GM12801 (cell line): ENCODE results near the gene CHST11.

Experiments
- TF ChIP-seq, protein P1 (sequence below): IDR thresholded peaks from one replicate; pipeline ENCODE4 v1.5.1; 2011; ENCODE audit warnings: control low read depth; ENCODE audit not compliant: insufficient read length; ENCODE audit errors: extremely low read depth

Gene CHST11

DNA sequence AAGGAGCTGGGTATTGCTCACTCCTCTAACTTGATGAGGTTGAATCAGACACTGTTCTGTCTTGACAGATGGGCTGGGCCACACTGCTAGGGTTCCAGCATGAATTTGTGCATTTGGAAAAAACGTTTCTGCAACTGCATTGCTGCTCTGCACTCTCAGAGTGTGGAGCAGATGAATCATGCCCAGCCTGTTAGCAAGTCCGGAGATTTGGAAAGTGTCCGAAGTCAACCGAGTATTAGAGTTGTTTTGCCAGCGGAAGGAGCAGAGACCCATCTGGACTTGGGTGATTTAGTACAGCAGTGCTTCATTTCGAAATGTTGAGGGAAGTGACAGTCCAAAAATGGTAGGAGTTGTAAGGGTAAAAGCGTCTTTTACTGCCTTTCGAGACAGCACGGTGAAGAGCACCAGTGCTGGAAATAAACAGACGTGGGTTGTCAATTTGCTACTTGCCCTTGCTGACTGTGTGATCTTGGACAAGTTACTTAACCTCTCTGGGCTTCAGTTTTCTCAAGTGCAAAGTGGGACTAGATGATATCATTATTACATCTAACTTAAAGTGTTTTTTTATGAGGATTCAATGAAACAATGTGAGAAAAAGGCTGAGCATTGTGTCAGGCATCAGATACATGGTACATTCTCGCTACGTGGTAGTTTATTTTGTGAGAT lies 139.5 kb downstream of the CHST11 start:
- TF ChIP-seq, protein P1, sequence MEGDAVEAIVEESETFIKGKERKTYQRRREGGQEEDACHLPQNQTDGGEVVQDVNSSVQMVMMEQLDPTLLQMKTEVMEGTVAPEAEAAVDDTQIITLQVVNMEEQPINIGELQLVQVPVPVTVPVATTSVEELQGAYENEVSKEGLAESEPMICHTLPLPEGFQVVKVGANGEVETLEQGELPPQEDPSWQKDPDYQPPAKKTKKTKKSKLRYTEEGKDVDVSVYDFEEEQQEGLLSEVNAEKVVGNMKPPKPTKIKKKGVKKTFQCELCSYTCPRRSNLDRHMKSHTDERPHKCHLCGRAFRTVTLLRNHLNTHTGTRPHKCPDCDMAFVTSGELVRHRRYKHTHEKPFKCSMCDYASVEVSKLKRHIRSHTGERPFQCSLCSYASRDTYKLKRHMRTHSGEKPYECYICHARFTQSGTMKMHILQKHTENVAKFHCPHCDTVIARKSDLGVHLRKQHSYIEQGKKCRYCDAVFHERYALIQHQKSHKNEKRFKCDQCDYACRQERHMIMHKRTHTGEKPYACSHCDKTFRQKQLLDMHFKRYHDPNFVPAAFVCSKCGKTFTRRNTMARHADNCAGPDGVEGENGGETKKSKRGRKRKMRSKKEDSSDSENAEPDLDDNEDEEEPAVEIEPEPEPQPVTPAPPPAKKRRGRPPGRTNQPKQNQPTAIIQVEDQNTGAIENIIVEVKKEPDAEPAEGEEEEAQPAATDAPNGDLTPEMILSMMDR: no peak

DNA sequence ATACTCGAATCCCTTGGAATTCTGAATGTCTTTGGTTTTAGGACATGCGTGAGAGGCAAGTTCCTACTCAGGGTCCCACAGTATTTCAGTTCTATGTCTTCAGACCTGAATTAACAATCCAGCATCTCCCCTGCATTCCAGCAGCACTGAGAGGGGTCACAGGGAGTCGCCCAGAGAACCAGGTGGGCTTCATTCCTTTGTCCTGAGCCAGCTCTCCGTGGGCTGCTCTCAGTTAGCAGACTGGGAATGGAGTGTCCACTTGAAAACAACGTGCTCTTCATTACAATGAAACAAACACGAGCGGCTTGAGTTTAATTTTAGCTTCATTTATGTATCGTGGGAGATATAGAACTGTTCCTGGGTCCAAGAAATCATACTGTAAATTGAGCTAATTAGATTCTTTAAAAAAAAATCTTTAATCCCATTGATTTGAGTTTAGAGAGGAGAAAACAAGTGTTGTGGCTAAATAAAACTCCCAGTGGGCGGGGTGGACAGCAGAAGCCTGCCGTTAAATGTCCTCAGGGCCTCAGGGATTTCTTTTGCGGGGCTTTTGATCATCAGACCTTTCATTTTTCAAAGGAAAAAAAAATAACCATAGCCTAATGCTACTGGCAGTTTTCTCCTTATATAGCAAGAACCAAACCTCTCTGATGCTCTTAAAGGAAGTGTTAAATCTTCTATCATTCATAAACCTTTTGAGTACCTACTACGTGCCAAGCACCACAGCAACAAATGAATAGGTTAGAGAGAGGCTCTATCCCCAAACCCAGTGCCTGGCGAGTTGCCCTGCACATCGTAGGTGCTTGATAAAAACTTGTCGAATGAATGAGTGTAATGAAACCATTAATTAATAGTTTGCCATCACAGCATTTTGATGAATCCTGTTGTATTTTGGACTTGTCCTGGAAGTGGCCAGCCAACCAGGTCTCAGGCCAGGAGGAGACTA lies 140.4 kb downstream of the CHST11 start:
- TF ChIP-seq, protein P1: no peak

DNA sequence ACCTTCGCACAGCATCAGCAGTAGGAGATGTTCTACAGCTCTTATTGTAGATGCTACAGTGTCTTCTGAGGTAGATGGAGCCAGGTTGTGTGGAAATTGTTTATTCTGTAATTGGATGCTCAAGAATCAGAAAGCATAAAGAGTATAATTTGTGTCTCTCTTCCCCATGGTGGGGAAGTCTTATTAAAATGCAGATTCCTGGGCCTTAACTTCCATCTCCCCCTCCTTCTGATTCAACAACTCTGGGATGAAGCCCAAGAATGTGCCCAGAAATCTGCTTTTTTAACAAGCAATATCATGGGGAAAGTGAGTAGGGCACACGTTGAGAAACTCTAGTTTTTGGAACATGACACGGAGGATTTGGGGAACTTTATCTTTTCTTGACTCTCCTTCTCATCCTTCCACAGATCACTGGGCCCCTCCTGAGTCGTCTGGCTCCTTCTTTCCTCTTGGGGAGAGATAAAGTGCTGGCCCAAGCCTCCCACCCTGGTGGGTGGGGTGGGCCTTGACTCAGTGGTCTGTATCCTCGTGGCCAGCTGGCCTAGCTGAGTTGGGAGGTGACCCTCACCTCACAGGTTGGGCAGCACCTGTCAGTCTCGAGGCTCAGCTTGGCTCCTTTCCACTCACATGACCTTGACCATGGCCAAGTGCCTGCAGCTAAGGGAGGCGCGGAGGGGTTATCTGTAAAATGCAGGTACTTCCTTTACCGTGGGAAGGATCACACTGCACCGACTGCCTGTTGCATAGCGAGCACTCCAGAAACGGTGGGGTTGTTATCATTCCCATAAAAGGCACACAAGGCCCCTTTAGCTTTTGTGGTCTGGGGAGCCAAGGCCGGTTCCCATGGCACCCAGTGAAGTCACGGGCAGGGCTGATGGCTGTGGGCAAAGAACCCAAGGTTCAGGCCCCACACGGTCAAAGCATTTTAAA lies 141.9 kb downstream of the CHST11 start:
- TF ChIP-seq, protein P1: no peak

DNA sequence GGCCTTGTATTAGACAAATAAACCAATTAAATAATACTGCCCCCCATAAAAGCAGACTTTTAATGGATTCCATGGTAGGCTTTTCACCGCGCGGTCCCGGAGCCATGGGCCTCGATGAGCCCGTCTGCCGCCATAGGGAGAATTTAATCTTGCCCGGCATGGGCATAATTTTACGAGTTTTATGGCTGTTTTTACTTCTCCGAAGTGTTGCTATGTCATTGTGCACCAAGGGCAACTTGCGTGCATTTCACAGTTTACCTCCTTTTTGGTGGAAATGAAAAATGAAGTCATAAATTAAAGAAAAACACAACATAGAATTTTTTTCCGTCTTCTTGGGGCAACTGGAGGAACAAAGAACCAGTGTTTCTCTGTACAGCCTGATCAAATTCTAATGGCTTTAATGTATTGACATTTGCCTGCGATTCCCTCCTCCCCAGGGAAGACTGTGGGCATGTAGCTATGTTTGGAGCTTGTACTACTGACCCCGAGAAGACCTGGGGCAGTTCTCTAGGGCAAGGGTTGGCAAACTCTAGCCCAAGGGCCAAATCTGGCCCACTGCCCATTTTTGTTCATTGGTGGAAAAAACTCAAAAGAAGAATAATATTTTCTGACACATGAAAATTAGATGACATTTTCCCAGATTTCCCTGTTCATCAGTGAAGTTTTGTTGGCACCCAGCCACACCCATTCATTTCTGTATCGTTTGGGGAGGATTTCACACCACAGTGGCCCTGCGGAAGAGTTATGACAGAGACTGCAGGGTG lies 142.7 kb downstream of the CHST11 start:
- TF ChIP-seq, protein P1: no peak

DNA sequence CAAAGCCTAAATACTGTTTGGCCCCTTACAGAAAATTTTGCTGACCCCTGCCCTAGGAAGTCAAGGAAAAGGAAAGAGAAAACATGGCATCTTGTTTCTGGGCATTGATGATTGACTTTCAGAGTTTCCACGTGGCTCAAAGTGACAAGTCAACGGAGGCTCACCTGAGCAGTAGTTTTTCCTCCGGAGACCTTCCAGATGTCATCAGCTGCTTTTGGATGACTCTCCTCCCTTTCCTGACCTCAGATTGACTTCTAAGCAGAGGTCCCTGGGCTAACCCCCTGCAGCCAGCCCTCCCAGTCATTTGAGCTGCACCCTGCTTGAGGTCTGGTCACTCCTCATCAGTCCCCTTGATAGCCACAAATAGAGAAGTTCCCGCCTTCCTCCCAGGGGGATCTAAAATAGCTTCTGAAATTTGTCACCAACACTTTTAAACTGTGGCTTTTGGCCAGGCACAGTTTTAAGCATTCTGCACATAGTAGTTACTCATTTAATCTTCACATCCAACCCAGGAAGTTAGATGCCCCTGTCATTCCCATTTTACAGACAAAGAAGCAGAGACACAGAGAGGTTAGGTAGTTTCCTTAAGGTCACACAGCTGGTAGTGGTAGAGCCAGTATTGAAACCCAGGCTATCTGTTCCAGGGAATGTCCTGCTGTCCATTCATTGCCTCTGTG lies 143.4 kb downstream of the CHST11 start:
- TF ChIP-seq, protein P1: no peak

DNA sequence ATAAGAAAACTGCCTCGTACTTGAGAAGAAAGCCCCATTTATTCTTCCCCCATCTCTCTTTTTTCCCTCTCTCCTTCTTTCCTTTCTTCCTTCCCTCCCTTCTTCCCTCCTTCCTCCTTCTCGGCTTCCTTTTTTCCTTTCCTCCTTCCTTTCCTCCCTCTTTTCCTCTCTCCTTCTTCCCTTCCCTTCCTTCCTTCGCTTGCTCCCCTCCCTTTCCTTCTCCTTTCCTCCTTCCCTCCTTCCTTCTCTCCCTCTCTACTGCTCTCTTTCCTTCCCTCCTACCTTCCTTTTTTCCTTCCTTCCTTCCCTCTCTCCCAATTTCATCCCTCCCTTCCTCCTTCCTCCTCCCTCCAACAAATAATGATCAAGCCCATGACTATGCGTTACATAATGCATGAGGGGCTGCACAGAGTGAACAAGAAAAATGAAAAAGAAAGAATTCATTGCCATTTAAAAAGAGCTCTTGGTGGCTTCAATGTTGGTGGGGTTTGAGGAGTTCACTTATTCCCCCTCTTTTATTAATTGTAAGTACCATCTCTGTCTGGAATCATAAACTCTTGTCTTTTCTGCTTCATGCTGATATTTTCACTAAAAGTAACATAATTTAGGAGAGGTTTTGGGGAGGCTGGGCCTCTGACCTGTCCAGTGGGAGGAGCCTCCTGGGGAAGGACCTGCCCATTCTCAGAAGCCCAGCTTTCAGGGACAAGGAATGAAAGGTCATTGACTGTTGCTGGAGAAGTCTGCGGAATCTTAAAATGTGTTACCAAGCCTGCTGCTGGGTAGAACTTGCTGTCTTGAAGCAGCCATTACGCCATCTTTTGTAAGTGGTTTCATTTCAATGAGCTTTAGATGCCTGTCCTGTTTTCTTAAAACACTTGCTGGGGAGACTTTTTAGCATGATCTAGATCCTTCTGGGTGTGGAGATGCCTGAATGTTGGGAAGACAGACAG lies 144.3 kb downstream of the CHST11 start:
- TF ChIP-seq, protein P1: no peak
